Measurements from ENCODE around the gene THSD4. TPM values are rescaled to one million over a fixed set of nuclear protein-coding genes. Genes with fewer than 3 reads are reported as not detected.

The THSD4 gene
- polyA plus RNA-seq, 1 donor from 2014 or later, result 0.46 TPM

DNA sequence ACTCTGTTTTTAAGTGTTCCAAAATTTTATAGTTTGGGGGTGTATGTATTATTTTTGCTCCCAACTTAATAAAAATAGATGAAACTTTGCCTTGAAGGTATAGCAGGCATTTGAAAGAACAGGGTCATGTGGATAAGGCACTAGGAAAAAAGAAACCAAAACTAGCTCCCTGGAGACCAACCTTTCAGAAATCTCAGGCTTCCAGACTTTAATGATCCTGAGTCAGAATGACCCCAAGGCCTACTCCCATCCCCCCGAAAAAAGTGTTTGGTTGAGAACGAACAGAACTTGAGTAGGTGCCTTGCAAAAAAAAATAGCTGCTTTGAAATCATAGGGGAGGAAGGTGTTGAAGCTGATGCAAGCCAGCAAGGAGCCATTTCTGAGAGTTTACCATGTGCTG is 309.5 kb downstream of the THSD4 start:
- TF ChIP-seq EP300 (conservative IDR thresholded peaks at IDR 0.05; ENCODE audit: poor library complexity, severe bottlenecking) (no peak), SMC3 (conservative IDR thresholded peaks at IDR 0.05; ENCODE audit: poor library complexity) (no peak), RAD21 (conservative IDR thresholded peaks at IDR 0.05) (no peak), TAF1 (IDR thresholded peaks at IDR 0.05; ENCODE audit: low read depth) (no peak), EZH2 (IDR thresholded peaks at IDR 0.05; ENCODE audit: borderline replicate concordance, insufficient read depth, low read length, poor library complexity, severe bottlenecking) (no peak), POLR2AphosphoS5 (IDR thresholded peaks at IDR 0.05) (no peak), MXI1 (conservative IDR thresholded peaks at IDR 0.05; ENCODE audit: poor library complexity, severe bottlenecking) (no peak)
- TF ChIP-seq, protein P1, sequence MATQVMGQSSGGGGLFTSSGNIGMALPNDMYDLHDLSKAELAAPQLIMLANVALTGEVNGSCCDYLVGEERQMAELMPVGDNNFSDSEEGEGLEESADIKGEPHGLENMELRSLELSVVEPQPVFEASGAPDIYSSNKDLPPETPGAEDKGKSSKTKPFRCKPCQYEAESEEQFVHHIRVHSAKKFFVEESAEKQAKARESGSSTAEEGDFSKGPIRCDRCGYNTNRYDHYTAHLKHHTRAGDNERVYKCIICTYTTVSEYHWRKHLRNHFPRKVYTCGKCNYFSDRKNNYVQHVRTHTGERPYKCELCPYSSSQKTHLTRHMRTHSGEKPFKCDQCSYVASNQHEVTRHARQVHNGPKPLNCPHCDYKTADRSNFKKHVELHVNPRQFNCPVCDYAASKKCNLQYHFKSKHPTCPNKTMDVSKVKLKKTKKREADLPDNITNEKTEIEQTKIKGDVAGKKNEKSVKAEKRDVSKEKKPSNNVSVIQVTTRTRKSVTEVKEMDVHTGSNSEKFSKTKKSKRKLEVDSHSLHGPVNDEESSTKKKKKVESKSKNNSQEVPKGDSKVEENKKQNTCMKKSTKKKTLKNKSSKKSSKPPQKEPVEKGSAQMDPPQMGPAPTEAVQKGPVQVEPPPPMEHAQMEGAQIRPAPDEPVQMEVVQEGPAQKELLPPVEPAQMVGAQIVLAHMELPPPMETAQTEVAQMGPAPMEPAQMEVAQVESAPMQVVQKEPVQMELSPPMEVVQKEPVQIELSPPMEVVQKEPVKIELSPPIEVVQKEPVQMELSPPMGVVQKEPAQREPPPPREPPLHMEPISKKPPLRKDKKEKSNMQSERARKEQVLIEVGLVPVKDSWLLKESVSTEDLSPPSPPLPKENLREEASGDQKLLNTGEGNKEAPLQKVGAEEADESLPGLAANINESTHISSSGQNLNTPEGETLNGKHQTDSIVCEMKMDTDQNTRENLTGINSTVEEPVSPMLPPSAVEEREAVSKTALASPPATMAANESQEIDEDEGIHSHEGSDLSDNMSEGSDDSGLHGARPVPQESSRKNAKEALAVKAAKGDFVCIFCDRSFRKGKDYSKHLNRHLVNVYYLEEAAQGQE (IDR thresholded peaks at IDR 0.05; ENCODE audit: borderline replicate concordance), result no peak
- TF ChIP-seq, protein P2, sequence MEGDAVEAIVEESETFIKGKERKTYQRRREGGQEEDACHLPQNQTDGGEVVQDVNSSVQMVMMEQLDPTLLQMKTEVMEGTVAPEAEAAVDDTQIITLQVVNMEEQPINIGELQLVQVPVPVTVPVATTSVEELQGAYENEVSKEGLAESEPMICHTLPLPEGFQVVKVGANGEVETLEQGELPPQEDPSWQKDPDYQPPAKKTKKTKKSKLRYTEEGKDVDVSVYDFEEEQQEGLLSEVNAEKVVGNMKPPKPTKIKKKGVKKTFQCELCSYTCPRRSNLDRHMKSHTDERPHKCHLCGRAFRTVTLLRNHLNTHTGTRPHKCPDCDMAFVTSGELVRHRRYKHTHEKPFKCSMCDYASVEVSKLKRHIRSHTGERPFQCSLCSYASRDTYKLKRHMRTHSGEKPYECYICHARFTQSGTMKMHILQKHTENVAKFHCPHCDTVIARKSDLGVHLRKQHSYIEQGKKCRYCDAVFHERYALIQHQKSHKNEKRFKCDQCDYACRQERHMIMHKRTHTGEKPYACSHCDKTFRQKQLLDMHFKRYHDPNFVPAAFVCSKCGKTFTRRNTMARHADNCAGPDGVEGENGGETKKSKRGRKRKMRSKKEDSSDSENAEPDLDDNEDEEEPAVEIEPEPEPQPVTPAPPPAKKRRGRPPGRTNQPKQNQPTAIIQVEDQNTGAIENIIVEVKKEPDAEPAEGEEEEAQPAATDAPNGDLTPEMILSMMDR (IDR thresholded peaks at IDR 0.05; ENCODE audit: poor library complexity, severe bottlenecking), result no peak
- Histone ChIP-seq H2AFZ (ENCODE audit: low read depth, low read length) (no peak overlapping the region), H3K27me3 (ENCODE audit: insufficient read depth, low read depth, low read length) (no peaks in the 10 kb centered on the region)

DNA sequence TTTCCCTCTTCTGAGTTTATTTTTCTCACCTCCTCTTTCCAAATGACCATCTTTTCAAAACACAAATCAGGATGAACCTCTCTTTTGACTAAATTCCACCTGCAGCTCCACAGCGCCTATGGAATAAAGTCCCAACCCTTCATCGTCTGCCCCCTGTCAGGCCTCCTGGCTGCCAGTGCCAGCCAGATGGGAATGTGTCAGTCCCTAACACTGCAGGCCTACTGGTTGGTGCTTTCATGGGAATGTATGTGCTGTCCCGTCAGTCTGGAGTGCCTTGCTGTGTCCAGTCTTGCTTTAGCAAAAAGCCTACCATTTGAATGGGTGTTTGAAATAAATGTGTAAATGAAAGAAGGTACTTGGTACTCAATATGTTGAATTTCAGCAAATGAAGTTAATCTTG is 310.1 kb downstream of the THSD4 start:
- H3K27me3 ChIP-seq (ENCODE audit: insufficient read depth, low read depth, low read length), result no peaks in the 10 kb centered on the region
- no peaks in the 10 kb centered on the region for H3K79me2 ChIP-seq (replicated peaks; ENCODE audit: insufficient read depth, low read length)
- no peaks in the 10 kb centered on the region for H4K20me1 ChIP-seq (ENCODE audit: insufficient read depth)
- no peaks in the 10 kb centered on the region for H3K9me3 ChIP-seq (ENCODE audit: low read length)
- no peaks in the 10 kb centered on the region for H3K36me3 ChIP-seq (ENCODE audit: insufficient read depth, low read length)
- no peak overlapping the region for H2AFZ ChIP-seq (ENCODE audit: low read depth, low read length)
- H3K27ac ChIP-seq (ENCODE audit: low read length), result no peak overlapping the region
- H3K9ac ChIP-seq (ENCODE audit: low read length), result no peak overlapping the region
- H3K4me3 ChIP-seq (ENCODE audit: low read length), result no peak overlapping the region
- no peak overlapping the region for H3K4me2 ChIP-seq (ENCODE audit: low read length)
- TF ChIP-seq EP300 (conservative IDR thresholded peaks at IDR 0.05; ENCODE audit: poor library complexity, severe bottlenecking) (no peak), MXI1 (conservative IDR thresholded peaks at IDR 0.05; ENCODE audit: poor library complexity, severe bottlenecking) (no peak)
- TF ChIP-seq, protein P1 (IDR thresholded peaks at IDR 0.05; ENCODE audit: borderline replicate concordance), result no peak
- H3F3A ChIP-seq (ENCODE audit: insufficient read depth, low read length, poor library complexity, severe bottlenecking), result no peaks in the 10 kb centered on the region
- H3K9me2 ChIP-seq (ENCODE audit: insufficient read depth, low read length), result no peaks in the 10 kb centered on the region

More for the DNA sequence above, 309.5 kb downstream of the THSD4 start:
- no peak overlapping the region for H3K9ac ChIP-seq (ENCODE audit: low read length)
- no peaks in the 10 kb centered on the region for H3K9me2 ChIP-seq (ENCODE audit: insufficient read depth, low read length)
- H3K79me2 ChIP-seq (replicated peaks; ENCODE audit: insufficient read depth, low read length), result no peaks in the 10 kb centered on the region
- no peaks in the 10 kb centered on the region for H3K36me3 ChIP-seq (ENCODE audit: insufficient read depth, low read length)
- no peaks in the 10 kb centered on the region for H3F3A ChIP-seq (ENCODE audit: insufficient read depth, low read length, poor library complexity, severe bottlenecking)
- H3K4me3 ChIP-seq (ENCODE audit: low read length), result no peak overlapping the region
- no peak overlapping the region for H3K4me2 ChIP-seq (ENCODE audit: low read length)
- no peaks in the 10 kb centered on the region for H3K9me3 ChIP-seq (ENCODE audit: low read length)
- H4K20me1 ChIP-seq (ENCODE audit: insufficient read depth), result no peaks in the 10 kb centered on the region
- H3K27ac ChIP-seq (ENCODE audit: low read length), result no peak overlapping the region

All from neural cell (in vitro differentiated cells).